Mesenteric fat pad (tissue), 1 donor: ENCODE measurements around the gene KISS1. TPM values are rescaled to one million over a fixed set of nuclear protein-coding genes. Genes with fewer than 3 reads are reported as not detected.

Experiments
- DNase-seq: peaks from one replicate; pipeline ENCODE4 v3.0.0-alpha.2; 2020; ENCODE audit warnings: low spot score
- total RNA-seq: library from RNA; stranded (reverse); fragmentation: NEBNext Ultra II Directional; extraction: Animal tissue kit (Norgen Biotek cat#: 25700); gene quantifications from one replicate; pipeline ENCODE4 v1.2.1, GENCODE V29; 2021
- donor health status: DM: yes; HTN: yes; CAD: no.

The KISS1 gene
- total RNA-seq, 1 donor from 2014 or later, result not detected

DNA sequence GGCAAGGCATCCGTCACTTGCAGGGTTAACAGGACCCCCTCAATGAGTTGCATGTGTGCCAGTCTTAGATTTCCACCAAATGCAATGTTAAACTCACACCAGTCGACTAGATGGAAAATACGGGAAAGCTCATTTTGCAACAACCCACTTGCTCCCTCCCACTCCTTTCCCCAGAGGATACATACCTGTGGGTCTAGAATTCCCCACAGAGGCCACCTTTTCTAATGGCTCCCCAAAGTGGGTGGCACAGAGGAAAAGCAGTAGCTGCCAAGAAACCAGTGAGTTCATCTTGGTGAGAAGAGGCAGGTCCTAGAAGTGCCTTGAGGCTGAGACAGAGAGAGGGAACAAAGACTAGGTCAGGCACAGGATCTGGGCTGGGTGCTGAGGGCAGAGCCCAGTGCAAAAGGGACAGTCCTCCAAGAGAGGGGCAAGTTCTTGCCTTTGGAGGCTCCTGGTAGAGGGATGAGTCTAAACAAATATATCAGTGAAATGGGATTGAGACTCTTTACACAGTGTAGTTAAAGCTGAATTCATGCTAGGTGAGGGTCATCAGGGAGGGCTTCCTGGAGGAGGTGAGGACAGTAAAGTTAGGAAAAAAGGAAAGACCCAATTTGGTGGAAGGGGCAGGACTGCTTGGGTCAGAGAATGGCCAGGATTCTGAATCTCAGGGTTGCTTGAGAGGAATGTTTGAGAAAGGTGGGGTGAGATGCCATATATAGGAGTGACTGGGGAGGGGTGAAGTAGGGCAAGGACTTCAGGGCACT lies 3.5 kb downstream of the KISS1 start:
- DNase-seq, result no peak

DNA sequence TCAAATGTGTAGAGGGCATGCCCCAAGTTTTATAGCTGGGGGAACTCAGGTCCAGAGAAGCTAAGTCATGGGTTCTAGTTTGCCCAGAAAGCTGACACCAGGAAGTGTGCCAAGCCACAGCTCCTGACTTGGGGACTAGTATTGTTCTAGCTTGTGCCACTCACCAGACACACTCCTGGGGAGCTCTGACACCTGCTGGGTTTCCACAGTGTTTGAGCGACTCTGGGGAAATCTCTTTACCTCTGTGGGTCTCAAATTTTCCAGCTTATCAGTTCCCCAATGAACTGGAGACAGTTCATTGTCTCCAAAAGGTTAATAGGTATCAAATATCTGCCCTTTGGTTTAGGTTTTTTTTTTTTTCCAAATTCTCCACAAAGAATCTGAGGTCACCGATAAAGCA lies 4.2 kb downstream of the KISS1 start:
- no peak for DNase-seq

DNA sequence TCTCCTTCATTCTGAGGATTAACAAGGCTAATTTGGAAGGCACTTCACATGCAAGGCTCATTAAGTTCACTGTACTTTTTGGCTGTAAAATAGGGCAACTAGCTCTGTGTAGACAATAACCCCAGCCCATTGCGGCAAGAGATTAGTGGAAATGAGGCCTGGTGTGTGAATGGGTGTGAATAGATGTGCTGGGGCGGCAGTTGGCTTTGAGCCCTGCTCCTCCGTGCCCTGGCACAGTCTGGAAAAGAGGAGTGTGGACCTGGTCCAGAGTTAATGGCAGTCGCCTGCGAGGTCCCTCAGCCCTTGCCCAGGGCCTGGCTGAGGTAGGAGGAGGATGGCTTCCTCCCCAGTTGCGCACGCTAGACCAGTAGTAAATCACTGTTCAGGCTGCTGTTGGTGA lies 4.8 kb downstream of the KISS1 start:
- DNase-seq, result no peak

DNA sequence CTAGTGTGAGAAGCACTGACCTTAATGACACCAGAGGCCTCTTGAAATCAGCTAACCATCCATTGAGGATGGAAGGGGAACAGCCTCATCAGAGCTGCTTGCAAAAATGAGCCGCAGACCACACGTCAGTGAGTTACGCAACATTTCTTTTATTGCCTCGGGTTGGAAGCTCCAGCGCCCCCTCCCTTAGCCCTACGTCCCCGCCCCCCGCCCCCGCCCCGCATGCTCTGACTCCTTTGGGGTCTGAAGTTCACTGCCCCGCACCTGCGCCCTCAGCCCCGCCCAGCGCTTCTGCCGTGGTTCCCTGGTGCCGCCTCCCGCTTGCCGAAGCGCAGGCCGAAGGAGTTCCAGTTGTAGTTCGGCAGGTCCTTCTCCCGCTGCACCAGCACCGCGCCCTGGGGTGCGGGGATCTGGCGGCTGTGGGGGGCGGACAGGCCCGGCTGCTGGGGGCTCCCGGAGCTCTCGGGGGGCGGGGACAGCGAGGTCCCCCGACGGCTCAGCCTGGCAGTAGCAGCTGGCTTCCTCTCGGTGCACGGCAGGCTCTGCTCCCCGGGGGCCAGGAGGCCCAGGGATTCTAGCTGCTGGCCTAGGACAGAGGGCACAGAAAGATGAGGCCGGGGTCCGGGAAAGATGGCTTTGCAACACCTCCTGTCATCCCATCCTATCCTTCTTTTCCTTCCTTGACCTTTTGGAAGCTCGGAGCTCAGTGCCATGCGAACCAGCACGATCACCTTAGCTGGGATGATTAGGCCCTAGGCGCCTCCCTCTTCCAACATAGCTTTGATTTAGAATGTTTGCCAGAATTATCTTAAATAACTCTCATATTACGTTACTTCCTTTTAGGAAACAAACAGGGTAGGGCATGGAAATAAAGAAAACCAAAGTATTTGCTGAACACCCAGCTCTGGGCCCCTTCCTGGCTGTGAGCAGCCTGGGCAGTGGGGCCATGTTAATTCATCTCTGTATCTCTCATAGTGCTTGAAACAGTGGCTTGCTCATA lies 5.8 kb downstream of the KISS1 start:
- no peak for DNase-seq

DNA sequence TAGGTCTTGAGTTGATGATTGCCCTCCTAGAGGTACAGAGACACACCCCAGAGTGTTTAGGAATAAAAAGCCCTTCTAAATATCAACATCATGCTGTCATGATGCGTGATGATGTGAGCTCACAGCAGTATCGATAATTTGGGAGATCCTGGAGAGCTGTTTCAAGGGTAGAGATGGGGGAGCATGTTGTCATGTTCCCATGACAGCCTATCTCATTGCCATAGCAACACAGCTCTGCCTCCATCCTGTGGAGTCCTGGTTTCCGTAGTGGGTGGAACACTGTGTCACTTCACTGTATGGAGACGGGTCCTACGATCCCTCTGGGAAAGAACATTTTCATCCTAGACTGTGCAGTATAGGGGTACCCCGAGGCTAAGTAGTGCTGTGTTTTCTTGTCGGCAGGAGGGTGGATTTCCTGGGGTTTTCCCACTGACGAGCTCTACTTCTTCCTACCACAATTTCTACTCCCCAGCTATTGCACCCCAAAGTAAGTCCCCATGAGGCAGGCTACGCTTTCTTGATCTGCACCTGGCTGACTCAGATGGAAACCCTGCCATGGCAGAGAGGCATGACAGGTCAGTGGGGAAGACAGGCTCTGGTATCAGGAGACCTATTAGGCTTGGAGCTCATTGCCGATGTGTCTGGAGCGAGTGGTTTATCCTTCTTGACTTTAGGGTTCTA lies 7.2 kb downstream of the KISS1 start:
- DNase-seq, result no peak

DNA sequence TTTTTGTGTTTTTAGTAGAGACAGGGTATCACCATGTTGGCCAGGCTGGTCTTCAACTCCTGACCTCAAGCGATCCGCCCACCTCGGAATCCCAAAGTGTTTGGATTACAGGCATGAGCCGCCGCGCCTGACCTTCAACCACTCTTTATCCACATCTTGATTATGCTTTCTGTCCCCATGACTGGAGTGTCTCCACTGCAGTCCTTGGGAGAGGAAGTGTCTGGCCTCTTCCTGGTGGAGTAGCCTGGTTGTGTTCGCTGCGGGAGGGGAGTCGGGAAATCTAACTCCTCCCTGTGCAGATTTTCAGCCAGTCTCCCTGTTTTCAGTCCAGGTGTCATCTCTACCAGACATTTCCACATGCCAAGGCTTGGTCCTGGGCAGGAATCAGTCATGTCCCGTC lies 9.7 kb downstream of the KISS1 start:
- DNase-seq, result no peak

DNA sequence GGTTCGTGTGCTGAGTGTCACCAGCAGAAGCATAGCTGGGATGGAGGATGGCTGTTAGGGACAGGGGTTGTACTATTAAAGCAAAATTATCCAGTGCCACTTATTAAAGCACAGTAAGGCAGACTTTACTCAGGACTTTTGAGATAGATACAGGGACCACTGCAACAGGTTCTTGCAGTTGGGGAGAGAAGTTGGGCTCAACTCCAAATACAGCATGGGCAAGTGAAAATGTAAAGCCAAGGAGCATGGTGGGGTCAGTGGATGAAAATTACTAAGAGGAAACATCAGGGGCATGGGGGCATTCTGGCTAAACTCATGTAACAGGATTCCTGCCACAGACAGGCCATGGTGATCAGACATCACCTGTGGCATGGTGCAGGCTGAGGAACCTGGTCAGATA lies 15.2 kb downstream of the KISS1 start:
- DNase-seq, result no peak

DNA sequence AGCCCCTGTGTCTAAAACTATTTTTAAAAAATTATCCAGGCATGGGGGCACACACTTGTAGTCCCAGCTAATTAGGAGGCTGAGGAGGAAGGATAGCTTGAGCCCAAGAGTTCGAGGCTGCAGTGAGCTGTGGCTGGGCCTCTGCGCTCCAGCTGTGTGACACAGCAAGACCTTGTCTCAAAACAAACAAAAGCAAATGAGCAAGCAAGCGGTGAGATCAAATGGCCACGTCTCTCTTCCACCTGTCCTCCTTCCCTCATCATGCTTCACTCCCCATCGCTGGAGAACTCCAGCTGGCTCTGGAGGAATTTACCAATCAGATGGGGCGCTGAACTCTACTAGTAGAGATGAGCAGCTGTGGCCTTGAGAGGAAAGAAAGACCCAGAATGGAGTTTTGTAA lies 16.2 kb downstream of the KISS1 start:
- no peak for DNase-seq

DNA sequence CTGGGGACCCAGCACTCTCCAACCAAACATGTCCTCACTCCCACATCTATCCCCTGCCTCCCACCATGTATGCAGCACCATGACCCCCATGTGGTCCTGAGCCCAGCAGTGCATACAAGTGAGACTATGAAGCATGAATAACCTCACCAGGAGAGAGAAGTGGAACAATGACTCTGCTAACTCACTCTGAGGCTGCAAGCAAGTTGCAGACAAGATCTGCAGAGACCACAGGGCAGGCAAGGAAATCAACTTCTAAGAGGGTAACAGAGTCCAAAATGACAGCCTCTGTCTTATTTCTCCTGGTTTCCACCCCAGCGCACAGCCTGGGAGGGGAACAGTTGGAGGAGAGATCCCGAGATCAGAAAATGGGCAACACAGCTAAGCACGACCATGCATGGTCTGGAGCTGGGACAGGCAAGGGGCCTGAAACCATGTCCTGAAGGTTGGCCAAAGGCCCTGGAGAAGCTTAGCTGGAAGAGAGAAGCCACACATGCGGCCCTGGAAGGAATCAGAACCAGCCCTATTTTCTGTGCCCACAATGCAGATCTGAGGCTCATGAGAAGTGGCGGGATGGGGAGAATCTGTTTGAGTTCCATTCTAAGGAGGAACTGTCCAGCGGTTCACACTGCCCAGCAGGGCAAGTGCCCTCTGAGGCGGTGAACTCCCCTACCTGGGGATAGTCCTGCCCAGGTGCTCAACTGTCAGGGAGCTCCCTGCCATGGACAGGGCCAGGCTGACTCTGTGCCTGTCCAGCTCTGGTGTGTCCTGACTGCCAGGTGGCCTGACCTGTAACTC lies 17.6 kb downstream of the KISS1 start:
- DNase-seq, result no peak

DNA sequence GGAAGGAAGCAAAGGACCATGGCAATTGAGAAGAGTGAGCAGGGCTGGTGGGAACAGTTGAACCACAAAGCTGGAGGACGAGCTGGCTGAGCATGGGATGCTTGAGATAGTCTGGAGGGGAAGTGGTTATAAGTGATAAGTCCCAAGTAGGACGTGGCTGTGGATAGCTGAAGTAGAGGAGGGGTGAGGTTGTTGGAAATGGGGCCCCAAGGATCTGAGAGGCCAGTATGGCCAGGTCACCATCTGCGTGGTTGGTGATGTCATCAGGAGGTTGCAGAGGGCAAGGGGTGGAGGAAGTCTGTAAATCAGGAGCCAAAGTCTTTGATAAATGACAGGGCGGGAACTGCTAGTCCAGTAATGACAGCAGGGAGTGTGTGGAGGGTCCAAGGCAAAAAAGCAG lies 19.2 kb downstream of the KISS1 start:
- DNase-seq, result no peak

DNA sequence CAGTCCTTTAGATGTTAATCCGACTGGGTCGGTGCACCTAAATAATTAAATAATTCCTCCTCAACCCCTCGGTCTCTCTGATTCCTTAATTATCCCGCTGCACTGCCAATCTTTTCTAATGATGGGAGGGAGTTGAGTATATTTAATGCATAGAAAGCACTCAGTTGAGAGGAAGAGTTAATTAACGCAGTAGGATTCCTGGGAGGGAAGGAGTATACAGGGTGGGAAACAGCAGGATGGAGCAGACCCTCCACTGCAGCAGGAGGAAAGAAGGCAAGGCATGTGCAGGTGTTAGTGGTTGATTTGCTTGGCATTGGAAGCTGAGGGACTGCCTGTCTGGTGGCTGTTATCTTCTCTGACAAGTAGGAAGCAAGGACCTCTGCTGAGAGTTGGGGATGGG lies 20.2 kb downstream of the KISS1 start:
- no peak for DNase-seq

DNA sequence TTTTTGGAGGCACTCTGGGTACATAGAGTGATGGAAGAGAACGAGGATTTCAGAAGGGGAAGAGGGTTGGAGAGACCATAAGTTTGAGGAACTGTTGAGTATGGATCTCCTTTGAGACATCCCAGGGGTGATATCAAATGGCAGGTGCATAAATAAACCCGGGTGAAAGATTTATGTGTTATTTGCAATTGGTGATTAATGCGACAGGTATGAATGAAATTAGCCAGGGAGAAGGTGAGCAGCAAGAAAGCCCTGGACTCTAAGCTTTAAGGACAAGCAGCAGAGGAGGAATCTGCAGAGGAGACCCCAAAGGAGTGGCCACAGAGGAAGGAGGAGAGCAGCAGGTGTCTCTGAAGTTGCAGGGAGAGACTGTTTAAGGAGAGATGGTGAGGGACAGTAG lies 21.3 kb downstream of the KISS1 start:
- no peak for DNase-seq

DNA sequence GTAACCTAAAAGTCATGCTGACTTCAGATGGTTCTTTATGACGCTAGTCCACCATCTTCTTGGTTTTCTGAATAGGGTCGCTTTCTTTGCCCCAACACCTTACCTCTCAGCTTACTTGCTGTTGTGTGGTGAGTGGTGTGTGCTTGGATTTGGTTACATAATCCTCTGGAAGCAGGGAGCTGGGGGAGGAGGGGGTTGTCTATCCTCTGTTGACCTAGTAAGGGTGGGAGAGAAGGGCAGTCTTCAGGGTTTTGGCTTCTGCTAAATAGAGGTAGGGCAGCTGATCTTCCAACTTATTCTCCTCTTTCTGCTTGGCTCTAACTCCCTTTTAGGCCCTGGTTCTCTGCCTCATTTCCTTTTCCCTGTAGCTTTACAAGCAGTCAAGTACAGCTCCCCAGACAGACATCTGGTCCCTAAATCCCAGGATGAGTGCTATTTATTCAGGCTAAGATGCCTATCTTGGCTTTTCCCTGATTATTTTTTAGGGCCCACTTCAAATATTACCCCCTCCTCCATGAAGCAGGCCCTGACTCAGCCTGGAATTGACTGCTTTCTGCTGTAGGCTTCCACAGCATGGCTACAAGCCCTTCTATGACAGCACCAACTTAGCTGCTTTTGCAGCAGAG lies 23.8 kb downstream of the KISS1 start:
- no peak for DNase-seq

DNA sequence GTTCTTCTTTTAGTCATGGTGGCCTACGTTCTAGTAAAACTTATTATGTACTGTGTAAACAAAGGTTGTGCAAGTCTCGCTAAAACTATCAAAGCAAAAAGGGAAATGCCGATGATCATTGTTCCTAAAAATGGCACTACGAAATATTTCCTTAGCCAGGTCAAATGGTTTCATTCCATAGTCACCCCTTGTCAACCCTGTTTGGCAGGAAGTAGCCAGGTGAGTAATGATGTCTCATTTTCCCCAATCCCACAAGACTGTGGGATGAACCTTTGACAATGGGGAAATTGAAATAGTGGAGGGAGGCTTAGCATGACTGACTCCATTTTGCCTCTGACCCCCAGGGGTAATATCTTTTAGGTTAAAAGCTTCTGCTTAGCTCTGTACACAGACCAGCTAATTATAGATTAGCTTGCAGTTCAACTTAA lies 24.5 kb downstream of the KISS1 start:
- no peak for DNase-seq

DNA sequence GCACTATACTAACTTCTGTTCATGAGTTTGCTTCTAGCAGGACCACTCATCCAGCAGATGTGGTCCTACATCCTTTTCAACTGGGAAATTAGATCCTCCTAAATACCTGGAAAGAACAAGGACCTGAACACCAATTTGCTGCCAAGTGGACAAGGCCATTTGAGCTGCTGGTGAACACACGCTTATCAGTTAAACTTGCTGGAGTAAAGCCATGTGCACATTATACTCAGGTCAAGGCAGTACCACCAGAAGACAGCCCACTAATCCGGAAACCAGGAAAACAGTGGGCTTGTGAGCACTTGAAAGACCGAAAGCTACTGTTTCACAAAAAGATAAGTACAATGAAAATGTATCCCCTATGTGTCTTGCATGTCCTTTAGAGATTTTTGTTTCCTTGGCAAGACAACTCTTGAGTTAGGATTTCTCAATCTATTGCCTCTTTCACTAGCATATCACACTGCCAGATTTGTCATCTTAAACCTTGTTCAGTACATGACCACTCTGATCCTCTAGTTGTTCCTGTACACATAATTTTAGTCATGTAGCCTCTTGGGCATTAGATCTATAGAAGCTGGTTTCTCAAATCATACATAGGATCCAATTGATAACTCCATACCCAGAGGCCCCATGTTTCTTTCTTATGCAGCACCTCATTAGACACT lies 25.7 kb downstream of the KISS1 start:
- no peak for DNase-seq

DNA sequence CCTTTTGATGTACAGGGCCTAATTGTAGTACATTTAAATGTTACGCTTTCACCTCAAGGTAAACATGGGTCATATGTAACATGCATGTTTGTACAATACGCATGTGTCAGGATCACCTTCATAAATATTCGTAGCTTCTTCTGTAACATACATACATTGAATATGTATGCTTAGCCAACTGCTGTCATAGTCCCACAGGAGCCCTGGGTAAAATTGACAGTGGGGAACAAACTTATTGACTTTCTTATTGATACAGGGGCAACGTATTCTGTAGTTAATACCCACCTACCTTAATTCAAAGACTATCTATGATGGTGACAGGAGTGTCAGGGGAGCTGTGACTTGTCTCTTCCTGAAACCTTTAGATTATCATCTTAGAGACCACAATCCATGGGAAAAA lies 26.4 kb downstream of the KISS1 start:
- no peak for DNase-seq

DNA sequence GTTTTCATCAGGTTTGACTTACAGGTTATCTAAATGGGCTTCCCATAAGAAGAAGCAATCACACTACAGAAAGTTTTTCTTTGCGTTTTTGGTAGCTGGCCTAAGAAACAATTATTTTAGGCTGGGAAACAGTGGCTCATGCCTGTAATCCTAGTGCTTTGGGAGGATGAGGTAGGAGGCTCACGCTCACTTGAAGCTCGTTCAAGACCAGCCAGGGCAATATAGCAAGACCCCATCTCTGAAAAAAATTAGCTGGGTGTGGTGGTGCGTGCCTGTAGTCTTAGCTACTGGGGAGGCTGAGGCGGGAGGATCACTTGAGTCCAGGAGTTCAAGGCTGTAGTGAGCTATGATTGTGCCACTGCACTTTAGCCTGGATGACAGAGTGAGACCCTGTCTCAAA lies 28.6 kb downstream of the KISS1 start:
- DNase-seq, result no peak

DNA sequence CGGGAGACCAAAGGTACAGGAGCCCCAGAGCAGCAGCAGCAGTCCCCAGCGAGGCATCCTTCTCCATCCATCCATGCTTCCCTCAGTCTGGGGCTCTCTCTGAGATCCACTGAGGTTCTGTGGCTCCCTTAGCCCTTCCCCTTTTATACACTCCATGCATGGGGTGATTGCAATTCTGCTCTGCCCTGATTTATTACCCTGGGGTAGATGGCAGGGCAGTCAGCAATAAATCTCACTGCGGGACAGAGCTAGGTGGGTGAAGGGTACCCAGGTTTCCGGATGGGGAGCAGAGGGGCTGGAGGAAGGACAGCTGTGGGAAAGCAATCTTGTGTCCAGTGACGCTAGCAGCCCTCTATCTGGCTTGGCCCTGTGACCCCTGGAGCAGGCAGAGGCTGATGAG lies 30.1 kb downstream of the KISS1 start, which contains the start of gene REN:
TSS of gene REN (minus strand) at position 119 of the 400 bp plus-strand sequence. CDS start at position 75, 44 bp downstream.
- no peak for DNase-seq

DNA sequence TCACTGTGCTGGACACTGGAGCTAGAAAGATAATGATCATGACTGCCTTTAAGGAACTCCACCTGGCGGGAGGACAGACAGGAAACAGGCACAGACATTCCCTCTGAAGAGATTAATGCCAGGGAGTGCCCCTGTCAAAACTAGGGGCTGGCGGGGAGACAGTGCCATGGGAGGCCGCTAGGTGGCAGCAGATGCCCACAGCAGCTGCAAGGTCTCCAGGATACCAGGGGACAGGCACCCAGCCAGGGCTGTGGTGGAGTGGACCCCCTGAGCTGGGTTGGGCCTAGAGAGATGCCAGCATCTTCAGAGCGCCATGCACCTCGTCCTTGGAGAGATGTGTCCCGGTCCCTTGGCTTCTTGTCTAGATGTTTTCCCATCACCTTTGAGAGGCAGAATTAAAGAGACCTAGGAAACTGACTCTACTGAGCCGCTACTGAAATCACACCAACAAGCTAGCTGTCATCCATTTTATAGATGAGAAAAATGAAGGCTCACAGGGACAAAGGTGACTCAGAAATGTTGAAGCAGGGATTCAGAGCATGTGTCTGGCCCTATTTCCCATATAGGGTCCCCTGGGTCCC lies 33.7 kb downstream of the KISS1 start:
- no peak for DNase-seq
